ENCODE data around the gene TIMM8A.

The TIMM8A gene

DNA sequence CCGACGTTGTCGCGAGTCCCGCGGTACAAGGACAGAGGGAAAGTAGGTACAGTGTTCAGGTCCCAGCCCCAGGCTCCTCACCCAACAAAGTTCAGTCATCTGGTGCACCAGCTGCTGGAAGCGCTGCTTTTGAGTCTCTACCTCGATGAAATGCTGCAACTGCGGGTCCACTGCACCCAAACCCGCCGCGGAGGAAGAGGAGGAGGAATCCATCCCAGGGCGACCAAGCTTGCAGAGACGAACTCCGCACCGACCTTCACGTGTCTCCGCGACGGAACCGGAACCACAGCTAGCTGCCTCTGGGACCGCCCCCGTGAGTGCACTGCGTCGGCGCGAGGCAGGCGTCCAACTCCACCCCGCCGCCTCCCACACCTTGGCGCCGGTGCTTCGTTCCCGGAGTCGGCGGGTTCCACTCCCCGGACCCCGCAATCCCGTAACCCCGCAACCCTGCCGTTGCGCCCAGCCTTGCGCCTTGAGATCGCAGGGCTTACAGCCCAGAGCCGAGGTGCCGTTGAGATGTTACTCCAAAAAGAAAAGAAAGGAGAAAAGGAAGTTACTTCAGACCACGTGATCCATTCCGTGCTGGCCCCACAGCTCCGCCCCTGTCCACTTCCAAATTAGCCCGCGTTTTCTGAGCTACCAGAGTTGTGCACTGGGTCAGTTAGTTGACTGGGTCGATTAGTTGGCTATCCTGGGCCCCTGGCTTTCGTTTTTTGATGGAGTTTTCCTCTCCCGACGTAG, at the start of gene TIMM8A:
TSS of gene TIMM8A (minus strand) at position 291 of the 741 bp plus-strand sequence. CDS start at position 213, 78 bp downstream.
- Histone ChIP-seq H3K9ac (ENCODE audit: low read length) (peak within 1 kb of the TSS; percentile 22), H3K36me3 (ENCODE audit: control insufficient read depth, insufficient read depth, low read length) (no peaks in the 10 kb centered on the region), H3K27ac (ENCODE audit: low read depth, low read length) (peak within 1 kb of the TSS; percentile 80), H3K4me1 (ENCODE audit: control insufficient read depth, insufficient read depth, low read length) (no peaks in the 10 kb centered on the region), H3K27me3 (ENCODE audit: control insufficient read depth, insufficient read depth, low read length) (no peaks in the 10 kb centered on the region), H3K4me3 (ENCODE audit: low read length) (peak within 1 kb of the TSS; percentile 86)

- no peak overlapping the region for H3K27ac ChIP-seq (ENCODE audit: low read depth, low read length)
- no peak overlapping the region for H3K9ac ChIP-seq (ENCODE audit: low read length)
- H3K4me1 ChIP-seq (ENCODE audit: control insufficient read depth, insufficient read depth, low read length), result no peaks in the 10 kb centered on the region
- H3K4me3 ChIP-seq (ENCODE audit: low read length), result no peak overlapping the region
- H3K27me3 ChIP-seq (ENCODE audit: control insufficient read depth, insufficient read depth, low read length), result no peaks in the 10 kb centered on the region
- H3K36me3 ChIP-seq (ENCODE audit: control insufficient read depth, insufficient read depth, low read length), result no peaks in the 10 kb centered on the region
Observed at GRCh38 chrX:101397779-101398178, 49.2 kb upstream of the TIMM8A start.

DNA sequence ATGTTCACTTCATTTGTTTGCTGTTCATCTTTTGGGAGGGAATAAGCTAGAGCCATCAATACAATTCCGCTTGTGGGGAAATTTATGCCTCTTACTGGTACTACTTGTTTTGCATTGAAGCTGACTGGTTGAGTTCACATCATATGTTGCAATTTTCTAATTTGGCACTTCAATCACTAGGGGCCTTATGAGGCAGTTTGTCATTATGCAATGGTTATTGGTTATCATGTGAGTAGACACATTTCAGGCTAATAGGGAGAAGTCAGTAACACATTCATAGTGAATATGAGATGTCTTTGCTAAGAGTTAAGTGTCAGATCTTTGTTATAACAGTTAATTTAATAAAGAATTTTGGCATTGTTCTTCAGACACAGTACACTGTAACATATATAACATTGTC, 47.2 kb upstream of the TIMM8A start:
- no peaks in the 10 kb centered on the region for H3K27me3 ChIP-seq (ENCODE audit: control insufficient read depth, insufficient read depth, low read length)
- no peaks in the 10 kb centered on the region for H3K36me3 ChIP-seq (ENCODE audit: control insufficient read depth, insufficient read depth, low read length)

DNA sequence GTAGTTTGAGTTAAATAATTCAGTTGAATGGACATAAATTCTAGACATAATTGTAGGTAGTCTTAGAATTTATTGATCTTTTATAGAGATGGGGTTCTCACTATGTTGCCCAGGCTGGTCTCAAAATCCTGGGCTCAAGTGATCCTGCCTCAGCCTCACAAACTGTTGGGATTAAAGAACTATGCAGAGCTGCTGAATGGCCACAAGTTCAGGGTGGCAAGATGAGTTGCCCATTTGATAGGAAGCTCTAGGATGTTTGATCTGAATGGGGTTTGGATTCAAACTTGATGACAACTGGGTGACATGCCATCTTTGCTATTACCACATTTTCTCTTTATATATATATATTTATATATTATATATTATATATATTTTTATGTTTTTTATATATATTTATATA, 45.8 kb upstream of the TIMM8A start:
- Histone ChIP-seq H3K4me1 (ENCODE audit: control insufficient read depth, insufficient read depth, low read length) (no peaks in the 10 kb centered on the region), H3K4me3 (ENCODE audit: low read length) (no peak overlapping the region), H3K27ac (ENCODE audit: low read depth, low read length) (no peak overlapping the region), H3K36me3 (ENCODE audit: control insufficient read depth, insufficient read depth, low read length) (no peaks in the 10 kb centered on the region), H3K9ac (ENCODE audit: low read length) (no peak overlapping the region), H3K27me3 (ENCODE audit: control insufficient read depth, insufficient read depth, low read length) (no peaks in the 10 kb centered on the region)

More for the DNA sequence above, 47.2 kb upstream of the TIMM8A start:
- H3K27ac ChIP-seq (ENCODE audit: low read depth, low read length), result no peak overlapping the region
- H3K9ac ChIP-seq (ENCODE audit: low read length), result no peak overlapping the region
- no peak overlapping the region for H3K4me3 ChIP-seq (ENCODE audit: low read length)
- no peaks in the 10 kb centered on the region for H3K4me1 ChIP-seq (ENCODE audit: control insufficient read depth, insufficient read depth, low read length)

GRCh38 chrX:101393530-101394305, 45.2 kb upstream of the TIMM8A start:
- H3K36me3 ChIP-seq (ENCODE audit: control insufficient read depth, insufficient read depth, low read length), result no peaks in the 10 kb centered on the region
- no peak overlapping the region for H3K9ac ChIP-seq (ENCODE audit: low read length)
- no peak overlapping the region for H3K4me3 ChIP-seq (ENCODE audit: low read length)
- no peaks in the 10 kb centered on the region for H3K4me1 ChIP-seq (ENCODE audit: control insufficient read depth, insufficient read depth, low read length)
- H3K27ac ChIP-seq (ENCODE audit: low read depth, low read length), result no peak overlapping the region
- no peaks in the 10 kb centered on the region for H3K27me3 ChIP-seq (ENCODE audit: control insufficient read depth, insufficient read depth, low read length)

GRCh38 chrX:101391831-101392230, 43.3 kb upstream of the TIMM8A start:
- Histone ChIP-seq H3K4me1 (ENCODE audit: control insufficient read depth, insufficient read depth, low read length) (no peaks in the 10 kb centered on the region), H3K27ac (ENCODE audit: low read depth, low read length) (no peak overlapping the region), H3K27me3 (ENCODE audit: control insufficient read depth, insufficient read depth, low read length) (no peaks in the 10 kb centered on the region), H3K36me3 (ENCODE audit: control insufficient read depth, insufficient read depth, low read length) (no peaks in the 10 kb centered on the region), H3K4me3 (ENCODE audit: low read length) (peak overlapping the region; percentile 65), H3K9ac (ENCODE audit: low read length) (no peak overlapping the region)

GRCh38 chrX:101390664-101391525, 42.4 kb upstream of the TIMM8A start, which contains the start of gene RPL36A:
Gene RPL36A, plus strand, starts transcription at chrX:101391011. Its CDS starts 33 bp downstream, at chrX:101391044.
- peak within 1 kb of the TSS; percentile 65 for H3K4me3 ChIP-seq (ENCODE audit: low read length)
- H3K9ac ChIP-seq (ENCODE audit: low read length), result peak within 1 kb of the TSS; percentile 35
- no peaks in the 10 kb centered on the region for H3K36me3 ChIP-seq (ENCODE audit: control insufficient read depth, insufficient read depth, low read length)
- peak within 1 kb of the TSS; percentile 33 for H3K27ac ChIP-seq (ENCODE audit: low read depth, low read length)
- no peaks in the 10 kb centered on the region for H3K4me1 ChIP-seq (ENCODE audit: control insufficient read depth, insufficient read depth, low read length)
- H3K27me3 ChIP-seq (ENCODE audit: control insufficient read depth, insufficient read depth, low read length), result no peaks in the 10 kb centered on the region

DNA sequence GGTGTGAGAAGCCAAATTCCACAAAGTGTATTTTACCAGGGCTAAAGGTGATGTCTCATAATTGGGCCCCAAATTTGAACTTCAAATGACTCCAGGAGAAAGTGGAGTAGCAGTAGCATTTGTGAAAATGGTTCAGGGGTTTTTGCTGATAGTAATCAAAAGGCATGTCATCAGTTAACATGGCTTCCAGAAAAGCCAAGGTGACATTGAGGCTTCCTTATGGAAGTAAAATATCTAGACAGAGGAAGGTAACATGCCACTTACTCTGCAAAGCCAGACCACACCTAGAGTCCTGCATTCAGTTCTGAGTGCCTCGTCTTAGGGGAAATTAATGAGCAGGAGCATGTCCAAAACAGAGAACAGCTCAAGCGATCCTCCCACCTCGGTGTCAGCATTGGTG, 40.1 kb upstream of the TIMM8A start:
- Histone ChIP-seq H3K4me1 (ENCODE audit: control insufficient read depth, insufficient read depth, low read length) (no peaks in the 10 kb centered on the region), H3K4me3 (ENCODE audit: low read length) (no peak overlapping the region), H3K27ac (ENCODE audit: low read depth, low read length) (no peak overlapping the region), H3K36me3 (ENCODE audit: control insufficient read depth, insufficient read depth, low read length) (no peaks in the 10 kb centered on the region), H3K27me3 (ENCODE audit: control insufficient read depth, insufficient read depth, low read length) (no peaks in the 10 kb centered on the region), H3K9ac (ENCODE audit: low read length) (no peak overlapping the region)

DNA sequence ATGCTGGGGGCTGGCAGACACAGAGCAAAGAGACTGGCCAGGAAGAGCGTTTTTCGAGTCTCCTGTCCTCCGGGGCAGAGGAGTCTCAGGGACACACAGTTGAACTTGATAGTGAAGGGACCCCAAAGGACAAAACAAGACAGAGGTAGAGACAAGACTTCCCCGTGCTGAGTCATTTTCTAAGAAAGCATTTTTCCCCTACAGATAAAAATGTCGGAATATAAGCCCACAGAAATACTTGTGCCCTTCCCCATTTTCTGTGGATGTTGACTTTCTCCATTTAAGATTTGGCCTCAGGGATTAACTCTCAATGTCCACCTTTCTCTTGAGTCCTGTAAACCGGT, 38.0 kb upstream of the TIMM8A start:
- Histone ChIP-seq H3K27me3 (ENCODE audit: control insufficient read depth, insufficient read depth, low read length) (no peaks in the 10 kb centered on the region), H3K4me3 (ENCODE audit: low read length) (no peak overlapping the region), H3K9ac (ENCODE audit: low read length) (no peak overlapping the region), H3K36me3 (ENCODE audit: control insufficient read depth, insufficient read depth, low read length) (no peaks in the 10 kb centered on the region), H3K4me1 (ENCODE audit: control insufficient read depth, insufficient read depth, low read length) (no peaks in the 10 kb centered on the region), H3K27ac (ENCODE audit: low read depth, low read length) (no peak overlapping the region)

- Histone ChIP-seq H3K4me3 (ENCODE audit: low read length) (peak within 1 kb of the TSS; percentile 32), H3K9ac (ENCODE audit: low read length) (no peak within 1 kb of the TSS), H3K4me1 (ENCODE audit: control insufficient read depth, insufficient read depth, low read length) (no peaks in the 10 kb centered on the region), H3K27ac (ENCODE audit: low read depth, low read length) (no peak within 1 kb of the TSS), H3K27me3 (ENCODE audit: control insufficient read depth, insufficient read depth, low read length) (no peaks in the 10 kb centered on the region), H3K36me3 (ENCODE audit: control insufficient read depth, insufficient read depth, low read length) (no peaks in the 10 kb centered on the region)
Observed at GRCh38 chrX:101385795-101386541, 37.4 kb upstream of the TIMM8A start, which contains the start of gene BTK. Gene BTK, minus strand, starts transcription at chrX:101386191. Its CDS starts 10,907 bp downstream, at chrX:101375284.

- Histone ChIP-seq H3K4me1 (ENCODE audit: control insufficient read depth, insufficient read depth, low read length) (no peaks in the 10 kb centered on the region), H3K4me3 (ENCODE audit: low read length) (peak overlapping the region; percentile 4), H3K9ac (ENCODE audit: low read length) (no peak overlapping the region), H3K36me3 (ENCODE audit: control insufficient read depth, insufficient read depth, low read length) (no peaks in the 10 kb centered on the region), H3K27ac (ENCODE audit: low read depth, low read length) (no peak overlapping the region), H3K27me3 (ENCODE audit: control insufficient read depth, insufficient read depth, low read length) (no peaks in the 10 kb centered on the region)
Observed at GRCh38 chrX:101385026-101385684, 36.6 kb upstream of the TIMM8A start.

Data from rectal smooth muscle tissue (tissue), 1 donor.